Endodermal cell (in vitro differentiated cells): Measurements from ENCODE around the gene CHST11. TPM values are rescaled to one million over a fixed set of nuclear protein-coding genes. Genes with fewer than 3 reads are reported as not detected.

Experiments used
- DNase-seq: peaks from one replicate; pipeline ENCODE4 v3.0.0-alpha.2; 2017
- H3K27ac ChIP-seq: 2 replicates; pipeline ENCODE4 v1.5.1; 2013; ENCODE audit warnings: mild to moderate bottlenecking, low read depth, low read length, moderate library complexity
- H3K27me3 ChIP-seq: 2 replicates; pipeline ENCODE4 v1.6.1; 2013; ENCODE audit warnings: mild to moderate bottlenecking, low read length, moderate library complexity; ENCODE audit not compliant: insufficient read depth, control insufficient read depth, poor library complexity, severe bottlenecking
- H3K36me3 ChIP-seq: 2 replicates; pipeline ENCODE4 v1.7.0; 2013; ENCODE audit warnings: mild to moderate bottlenecking, low read length, moderate library complexity; ENCODE audit not compliant: control insufficient read depth, insufficient read depth
- H3K4me1 ChIP-seq: one replicate; pipeline ENCODE4 v1.7.0; 2013; ENCODE audit warnings: low read length; ENCODE audit not compliant: control insufficient read depth, insufficient read depth
- H3K4me3 ChIP-seq: 2 replicates; pipeline ENCODE4 v1.5.1; 2013; ENCODE audit warnings: mild to moderate bottlenecking, low read length, moderate library complexity
- H3K9ac ChIP-seq: 2 replicates; pipeline ENCODE4 v1.6.1; 2013; ENCODE audit warnings: mild to moderate bottlenecking, low read length, moderate library complexity; ENCODE audit not compliant: poor library complexity, severe bottlenecking; ENCODE audit errors: extremely low read depth
- H3K9me3 ChIP-seq: 2 replicates; pipeline ENCODE4 v1.6.1; 2013; ENCODE audit warnings: mild to moderate bottlenecking, low read length, moderate library complexity; ENCODE audit not compliant: control insufficient read depth
- H3K27ac Mint-ChIP-seq: 2 replicates; pipeline ENCODE4 v1.8.0; 2020; ENCODE audit warnings: mixed read lengths
- H3K27me3 Mint-ChIP-seq: 2 replicates; pipeline ENCODE4 v1.8.0; 2021; ENCODE audit warnings: mild to moderate bottlenecking, mixed read lengths; ENCODE audit not compliant: insufficient read depth
- H3K36me3 Mint-ChIP-seq: 2 replicates; pipeline ENCODE4 v1.8.0; 2020; ENCODE audit warnings: low read depth, mixed read lengths
- H3K4me1 Mint-ChIP-seq: 2 replicates; pipeline ENCODE4 v1.8.0; 2020; ENCODE audit warnings: mixed read lengths
- H3K4me3 Mint-ChIP-seq: 2 replicates; pipeline ENCODE4 v1.8.0; 2020; ENCODE audit warnings: mild to moderate bottlenecking, moderate library complexity, mixed read lengths
- H3K9me3 Mint-ChIP-seq: 2 replicates; pipeline ENCODE4 v1.8.0; 2020; ENCODE audit warnings: mild to moderate bottlenecking, mixed read lengths
- CTCF ChIP-seq: fragments of 200-600 bp; sonication (generic); conservative IDR thresholded peaks from 2 replicates; pipeline ENCODE4 v1.5.0; 2021; ENCODE audit warnings: antibody characterized with exemption, mild to moderate bottlenecking
- WGBS, 2 experiments: methylation state at CpG; one replicate each; pipeline versions ENCODE4 v1.1.5 to v1.1.7; 2013; ENCODE audit warnings: missing lambda C conversion rate in 2 of 2, mixed read lengths in 1 of 2; ENCODE audit not compliant: insufficient coverage in 1 of 2, insufficient read length in 1 of 2; 5-methylcytosine and 5-hydroxymethylcytosine counted together
- total RNA-seq, 2 donors: library from RNA; stranded (reverse); fragmentation: NEBNext Ultra II Directional in 1 of 2; extraction: Animal tissue kit (Norgen Biotek cat#: 25700) in 1 of 2; gene quantifications; 2 replicates in 1 of 2; 3 replicates in 1 of 2; pipeline ENCODE4 v1.2.1, GENCODE V29; 2021

Gene CHST11
- total RNA-seq, 2 donors from 2014 or later, result 30.7 to 36.2 TPM

- H3K4me3 Mint-ChIP-seq, result no peak overlapping the region
- H3K27ac ChIP-seq, result no peak overlapping the region
- H3K9me3 Mint-ChIP-seq, result no peaks in the 10 kb centered on the region
- H3K9me3 ChIP-seq, result no peaks in the 10 kb centered on the region
- DNase-seq, result no peak
- H3K36me3 Mint-ChIP-seq, result peaks cover 30% of the 10 kb centered on the region
- no peak overlapping the region for H3K4me3 ChIP-seq
- no peaks in the 10 kb centered on the region for H3K27me3 ChIP-seq
- H3K4me1 ChIP-seq, result no peaks in the 10 kb centered on the region
- no peak for TF ChIP-seq CTCF
- no peaks in the 10 kb centered on the region for H3K27me3 Mint-ChIP-seq
- peaks cover 16% of the 10 kb centered on the region for H3K36me3 ChIP-seq
- H3K27ac Mint-ChIP-seq, result no peak overlapping the region
- H3K4me1 Mint-ChIP-seq, result no peaks in the 10 kb centered on the region
- no peak overlapping the region for H3K9ac ChIP-seq
- 95% methylated on average over 2 to 4 of the region's 4 CpGs for WGBS, 2 experiments
Measured at GRCh38 chr12:104758771-104759170, 302.0 kb downstream of the CHST11 start.

GRCh38 chr12:104761091-104761490, 304.3 kb downstream of the CHST11 start:
- TF ChIP-seq CTCF, result peak; percentile 59
- no peaks in the 10 kb centered on the region for H3K4me1 ChIP-seq
- no peak overlapping the region for H3K4me3 ChIP-seq
- H3K9me3 ChIP-seq, result no peaks in the 10 kb centered on the region
- no peaks in the 10 kb centered on the region for H3K27me3 ChIP-seq
- H3K27me3 Mint-ChIP-seq, result no peaks in the 10 kb centered on the region
- H3K36me3 Mint-ChIP-seq, result peaks cover 28% of the 10 kb centered on the region
- peak; percentile 83 for DNase-seq
- no peaks in the 10 kb centered on the region for H3K4me1 Mint-ChIP-seq
- H3K4me3 Mint-ChIP-seq, result no peak overlapping the region
- H3K27ac Mint-ChIP-seq, result no peak overlapping the region
- no peak overlapping the region for H3K9ac ChIP-seq
- 83 to 90% methylated on average over 1 to 5 of the region's 5 CpGs for WGBS, 2 experiments
- no peak overlapping the region for H3K27ac ChIP-seq
- peaks cover 16% of the 10 kb centered on the region for H3K36me3 ChIP-seq
- H3K9me3 Mint-ChIP-seq, result no peaks in the 10 kb centered on the region

- Mint-ChIP-seq H3K27me3 (no peaks in the 10 kb centered on the region), H3K36me3 (peaks cover 24% of the 10 kb centered on the region), H3K9me3 (no peaks in the 10 kb centered on the region), H3K4me3 (no peak overlapping the region), H3K4me1 (no peaks in the 10 kb centered on the region), H3K27ac (no peak overlapping the region)
- no peaks in the 10 kb centered on the region for H3K27me3 ChIP-seq
- TF ChIP-seq CTCF, result no peak
- no peak for DNase-seq
- H3K4me3 ChIP-seq, result no peak overlapping the region
- no peak overlapping the region for H3K27ac ChIP-seq
- WGBS, 2 experiments, result 90 to 93% methylated on average over 2 to 3 of the region's 3 CpGs
- peaks cover 16% of the 10 kb centered on the region for H3K36me3 ChIP-seq
- no peak overlapping the region for H3K9ac ChIP-seq
- H3K9me3 ChIP-seq, result no peaks in the 10 kb centered on the region
- no peaks in the 10 kb centered on the region for H3K4me1 ChIP-seq
Measured at GRCh38 chr12:104761611-104762010, 304.9 kb downstream of the CHST11 start.
